K562 (cell line): Measurements from ENCODE around the gene CHN2. TPM values are rescaled to one million over a fixed set of nuclear protein-coding genes. Genes with fewer than 3 reads are reported as not detected.

Experiments used
- ATAC-seq: fragments of 200-7000 bp; cut with Tn5 transposase; 3 replicates; pipeline ENCODE4 v1.9.1; 2020; ENCODE audit warnings: moderate library complexity
- BruUV-seq: library from RNA; stranded (reverse); fragments of 400-500 nt; replicated peaks from 2 replicates; lab custom pipeline; 2021; lab: Mats Ljungman, UMichigan
- CTCF ChIA-PET: fragments of 300-600 bp; formaldehyde crosslinking; extraction: SDS; loops from one replicate; lab custom pipeline; 2021; ENCODE audit warnings: low intra/inter-chr PET ratio; lab: Yijun Ruan, JAX
- POLR2A ChIA-PET: fragments of 300-600, 350-650 bp; sonication (Branson Sonifier 250); formaldehyde crosslinking; extraction: SDS; loops from one replicate; lab custom pipeline; 2021; ENCODE audit warnings: antibody characterized with exemption, inconsistent platforms; lab: Yijun Ruan, JAX
- DNase-seq, 4 experiments: peaks; one replicate each; pipeline versions ENCODE4 v3.0.0 to v3.0.0-alpha.2; 2011 to 2018; ENCODE audit warnings: low spot score in 3 of 4, mixed read lengths in 3 of 4; ENCODE audit errors: extremely low read depth in 1 of 4
- FAIRE-seq: peaks from 2 replicates; lab custom pipeline; 2011; peaks lifted over from hg19 to GRCh38; lab: Jason Lieb, UNC
- H2AFZ ChIP-seq: 2 replicates; pipeline ENCODE4 v1.6.0; 2011; ENCODE audit warnings: low read depth, low read length, control low read depth, inconsistent platforms
- H3K27ac ChIP-seq: fragments of 200-600 bp; 3 replicates; pipeline ENCODE4 v1.8.0; 2011; ENCODE audit warnings: low read depth, mild to moderate bottlenecking, control low read depth, inconsistent platforms, low read length, moderate library complexity, mixed read lengths; ENCODE audit errors: extremely low read depth
- H3K27me3 ChIP-seq, 2 experiments: fragments of 300-600 bp in 1 of 2; 2 replicates in 1 of 2; 3 replicates in 1 of 2; pipeline versions ENCODE4 v1.6.0 to v1.8.0; 2011; ENCODE audit warnings: inconsistent platforms in 2 of 2, low read length in 2 of 2, mild to moderate bottlenecking in 1 of 2, mixed read lengths in 1 of 2, moderate library complexity in 1 of 2; ENCODE audit not compliant: control insufficient read depth in 2 of 2, insufficient read depth in 2 of 2
- H3K36me3 ChIP-seq: fragments of 300-600 bp; 3 replicates; pipeline ENCODE4 v1.8.0; 2011; ENCODE audit warnings: mild to moderate bottlenecking, low read length, inconsistent platforms; ENCODE audit not compliant: control insufficient read depth, insufficient read depth
- H3K4me1 ChIP-seq, 2 experiments: fragments of 200-600 bp in 1 of 2; replicated peaks in 1 of 2; 2 replicates in 1 of 2; 3 replicates in 1 of 2; pipeline versions ENCODE4 v1.5.1 to v1.8.0; 2011; ENCODE audit warnings: inconsistent platforms in 2 of 2, low read length in 2 of 2, mild to moderate bottlenecking in 1 of 2, mixed read lengths in 1 of 2, moderate library complexity in 1 of 2; ENCODE audit not compliant: control insufficient read depth in 2 of 2, insufficient read depth in 2 of 2
- H3K4me2 ChIP-seq: 2 replicates; pipeline ENCODE4 v1.6.1; 2011; ENCODE audit warnings: low read length, control low read depth, inconsistent platforms, mixed read lengths; ENCODE audit not compliant: insufficient read depth
- H3K4me3 ChIP-seq: fragments of 200-600 bp; sonication (generic), shearing (Covaris generic); 2 replicates; pipeline ENCODE4 v1.5.1; 2016; ENCODE audit warnings: control low read depth, inconsistent platforms
- H3K79me2 ChIP-seq: fragments of 200-600 bp; 3 replicates; pipeline ENCODE4 v1.8.0; 2011; ENCODE audit warnings: low read length, inconsistent platforms; ENCODE audit not compliant: control insufficient read depth, insufficient read depth
- H3K9ac ChIP-seq, 2 experiments: 2 replicates each; pipeline versions ENCODE4 v1.6.0 to v1.6.1; 2011; ENCODE audit warnings: low read depth in 2 of 2, low read length in 2 of 2, control low read depth in 1 of 2, inconsistent platforms in 1 of 2, mild to moderate bottlenecking in 1 of 2, mixed read lengths in 1 of 2; ENCODE audit not compliant: insufficient read depth in 1 of 2
- H3K9me1 ChIP-seq: one replicate; pipeline ENCODE4 v1.6.0; 2011; ENCODE audit warnings: inconsistent platforms, mild to moderate bottlenecking, low read length, moderate library complexity; ENCODE audit not compliant: control insufficient read depth, insufficient read depth
- H3K9me3 ChIP-seq: replicated peaks from 2 replicates; pipeline ENCODE4 v1.5.1; 2011; ENCODE audit warnings: low read depth, low read length, inconsistent platforms; ENCODE audit not compliant: control insufficient read depth, insufficient read depth
- H4K20me1 ChIP-seq: replicated peaks from 2 replicates; pipeline ENCODE4 v1.6.1; 2011; ENCODE audit warnings: low read length, inconsistent platforms, mixed read lengths; ENCODE audit not compliant: control insufficient read depth, insufficient read depth
- ATF7 ChIP-seq: fragments of 450-650 bp; IDR thresholded peaks from 2 replicates; pipeline ENCODE4 v1.7.1; 2014; ENCODE audit warnings: mild to moderate bottlenecking, moderate library complexity
- BCL6 ChIP-seq: fragments of 250-450 bp; sonication (Bioruptor Pico); IDR thresholded peaks from 2 replicates; pipeline ENCODE4 v1.4.0; 2020
- BMI1 ChIP-seq: fragments of 150-350 bp; IDR thresholded peaks from 2 replicates; pipeline ENCODE4 v1.6.1; 2014; ENCODE audit warnings: low read length
- CTBP1 ChIP-seq: fragments of 450-650 bp; IDR thresholded peaks from 2 replicates; pipeline ENCODE4 v1.6.1; 2016; ENCODE audit warnings: borderline replicate concordance
- FIP1L1 ChIP-seq: fragments of 200-400 bp; formaldehyde crosslinking; IDR thresholded peaks from 2 replicates; pipeline ENCODE4 v1.6.1; 2018; ENCODE audit warnings: mild to moderate bottlenecking, low read depth, low read length; ENCODE audit not compliant: poor library complexity, severe bottlenecking
- JUNB ChIP-seq: fragments of 450-650 bp; formaldehyde crosslinking; conservative IDR thresholded peaks from 2 replicates; pipeline ENCODE4 v1.4.0; 2020; ENCODE audit warnings: mild to moderate bottlenecking
- MXI1 ChIP-seq: IDR thresholded peaks from 2 replicates; pipeline ENCODE4 v1.6.1; 2011; ENCODE audit warnings: low read depth, mild to moderate bottlenecking, improper control_type of control experiment, low read length
- RBM15 ChIP-seq: fragments of 200-400 bp; formaldehyde crosslinking; IDR thresholded peaks from 2 replicates; pipeline ENCODE4 v1.6.1; 2018; ENCODE audit warnings: mild to moderate bottlenecking, low read length, moderate library complexity; ENCODE audit not compliant: insufficient read depth
- RBM17 ChIP-seq: fragments of 200-400 bp; formaldehyde crosslinking; IDR thresholded peaks from 2 replicates; pipeline ENCODE4 v1.6.1; 2017; ENCODE audit warnings: low read depth, mild to moderate bottlenecking, low read length, borderline replicate concordance
- XRCC3 ChIP-seq: fragments of 450-650 bp; IDR thresholded peaks from 2 replicates; pipeline ENCODE4 v1.6.1; 2017; ENCODE audit warnings: mild to moderate bottlenecking, moderate library complexity
- YBX1 ChIP-seq: fragments of 450-650 bp; IDR thresholded peaks from 2 replicates; pipeline ENCODE4 v1.7.1; 2016; ENCODE audit warnings: mild to moderate bottlenecking
- ZNF121 ChIP-seq: sonication (generic); formaldehyde crosslinking; conservative IDR thresholded peaks from 2 replicates; pipeline ENCODE4 v1.8.0; 2022; ENCODE audit warnings: missing genetic modification reagents
- ZNF133 ChIP-seq: fragments of 250-450 bp; sonication (Bioruptor Pico); IDR thresholded peaks from 2 replicates; pipeline ENCODE4 v1.4.0; 2020; ENCODE audit warnings: mild to moderate bottlenecking
- ZNF583 ChIP-seq: fragments of 250-450 bp; sonication (Bioruptor Pico); IDR thresholded peaks from 2 replicates; pipeline ENCODE4 v1.4.0; 2020
- ZNF639 ChIP-seq, 2 experiments: fragments of 200-800 bp in 1 of 2; sonication (Bioruptor generic) in 1 of 2; sonication (generic) in 1 of 2; formaldehyde crosslinking in 1 of 2; IDR thresholded peaks in 1 of 2; conservative IDR thresholded peaks in 1 of 2; 2 replicates each; pipeline versions ENCODE4 v1.5.0 to v1.6.1; 2016 to 2020; ENCODE audit warnings: missing compliant biosample characterization in 1 of 2, missing genetic modification characterization in 1 of 2, missing genetic modification reagents in 1 of 2
- WGBS: fragments of 100-300 bp; shearing (Covaris generic); methylation state at CpG from one replicate; pipeline ENCODE4 v1.1.6; 2016; ENCODE audit warnings: low coverage, mixed read lengths; ENCODE audit not compliant: insufficient coverage; ENCODE audit errors: missing lambda C conversion rate; 5-methylcytosine and 5-hydroxymethylcytosine counted together
- in situ Hi-C: fragments of 300-500 bp; cut with MboI; formaldehyde crosslinking; loops from 4 replicates; pipeline ENCODE4 v1.15.0; 2018; ENCODE audit warnings: inconsistent platforms, mixed read lengths
- intact Hi-C: fragments of 100-400 bp; cut with micrococcal nuclease; formaldehyde crosslinking; loops from 2 replicates; pipeline ENCODE4 v1.14.2; 2022
- polyA plus RNA-seq, 8 experiments: library from polyadenylated mRNA; depleted of rRNA in 4 of 8; stranded (reverse) in 5 of 8; unstranded in 3 of 8; fragments of >200 nt; fragmentation: Nextera tagmentation in 2 of 8; fragmentation: Illumina TruSeq in 1 of 8; extraction: Ambion mirVana in 2 of 8; extraction: Trizol in 1 of 8; gene quantifications; 2 replicates each; pipeline versions ENCODE4 v1.2.1 to v1.2.3, GENCODE V29; 2011 to 2014; ENCODE audit warnings: inconsistent platforms in 1 of 8, missing spikeins in 1 of 8
- total RNA-seq, 7 experiments: library from RNA; depleted of rRNA in 6 of 7; stranded (reverse); fragments of >200 nt in 6 of 7; fragmentation: Illumina TruSeq in 2 of 7; extraction: Trizol in 2 of 7; gene quantifications; 2 replicates each; pipeline versions ENCODE4 v1.2.1 to v1.2.3, GENCODE V29; 2011 to 2021; ENCODE audit warnings: low replicate concordance in 1 of 7

The CHN2 gene
- total and polyA plus RNA-seq, 9 of the 15 experiments (the other 6 are each of a cell fraction or from before 2014, with no cell fraction given), result 0.12 to 2.1 (median 0.31) TPM; not detected in 1

GRCh38 chr7:29445736-29446135 lies 251.2 kb downstream of the CHN2 start:
- Histone ChIP-seq H3K4me1 (no peaks in the 10 kb centered on the region), H3K9me3 (no peaks in the 10 kb centered on the region), H2AFZ (no peak overlapping the region), H3K79me2 (no peaks in the 10 kb centered on the region), H3K9me1 (no peaks in the 10 kb centered on the region), H3K27ac (no peak overlapping the region), H4K20me1 (no peaks in the 10 kb centered on the region; the same call in 1 of the 2 replicates), H3K4me3 (no peak overlapping the region), H3K9ac (no peak overlapping the region), H3K27me3 (peaks cover 0 to 2% of the 10 kb centered on the region in 2 experiments; a peak in 1 of 5 replicates), H3K36me3 (no peaks in the 10 kb centered on the region), H3K4me2 (no peak overlapping the region)
- no peak for DNase-seq
- FAIRE-seq, result no peak
- no peak for ATAC-seq
- intact Hi-C loops (no loop called here), in situ Hi-C loops (no loop called here)
- no TSS peak for BruUV-seq
- TF ChIP-seq ZNF121 (CRISPR knock-in tag) (no peak), ZNF133 (no peak), XRCC3 (no peak), RBM17 (no peak), YBX1 (no peak), FIP1L1 (no peak), BCL6 (CRISPR knock-in tag) (no peak), ATF7 (no peak), ZNF583 (CRISPR knock-in tag) (no peak), BMI1 (no peak), ZNF639 (CRISPR knock-in tag; conservative IDR thresholded peaks at IDR 0.05 in 1 of 2, IDR thresholded peaks at IDR 0.05 in 1 of 2) (no peak), JUNB (CRISPR knock-in tag) (no peak), CTBP1 (no peak), RBM15 (no peak), MXI1 (no peak)
- WGBS, result 4% methylated on average over 6 of the region's 6 CpGs
- ChIA-PET CTCF (no interaction called here), POLR2A (interaction anchor here (0.6 kb wide), 2 partner anchors 426 to 505 kb away, joined by 3 read pairs; no protein-coding TSS in a partner anchor)
